Cerebellar cortex (tissue), 1 donor: ENCODE measurements around the gene BASP1.
"Not testable (repeated sequence)": the region's sequence is repeated elsewhere in the genome, so short reads cannot be mapped to it uniquely, and the experiment has no call there.

Experiments
- DNase-seq: peaks from one replicate; pipeline ENCODE4 v3.0.0-alpha.2; 2015; ENCODE audit warnings: low spot score

Gene BASP1

DNA sequence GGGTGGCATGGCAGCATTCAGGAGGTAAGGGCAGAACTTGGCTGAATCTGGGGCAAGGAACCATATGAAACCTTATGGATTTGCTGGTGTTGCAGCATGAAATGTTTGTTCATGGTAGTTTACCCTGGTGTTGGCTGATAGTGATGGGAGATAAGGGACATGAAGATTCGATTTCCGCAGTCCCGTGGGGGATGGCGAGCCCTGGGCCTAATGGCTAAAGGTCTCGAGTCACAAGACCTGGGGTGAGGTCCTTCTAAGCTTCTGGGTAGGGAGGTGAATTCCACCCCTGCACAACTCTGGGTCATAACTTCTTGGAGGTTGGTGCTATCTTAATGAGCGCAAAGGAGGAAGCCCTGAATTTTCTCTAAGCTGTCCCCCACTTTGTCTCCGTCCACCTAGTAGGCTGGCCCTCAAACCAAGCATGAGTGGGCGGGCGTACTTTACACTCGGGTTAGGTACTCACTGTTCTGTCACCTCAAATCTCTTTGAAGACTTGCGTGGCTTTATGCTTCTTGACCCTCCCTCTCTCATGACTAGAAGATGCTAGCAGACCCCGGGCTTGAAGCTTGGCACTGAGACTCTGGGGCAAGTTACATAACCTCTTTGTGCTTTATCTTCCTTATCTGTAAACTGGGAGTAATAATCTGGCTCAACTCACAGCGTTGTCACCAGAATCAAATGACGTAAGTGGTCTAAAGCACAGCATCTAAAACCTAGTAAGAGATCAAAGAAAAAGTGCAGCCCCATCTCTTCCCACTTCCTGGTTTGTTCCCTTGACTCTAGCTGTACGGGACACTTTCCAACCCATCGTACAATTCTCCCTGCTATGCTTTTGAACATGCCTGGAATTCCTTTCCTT is 72.5 kb downstream of the BASP1 start:
- no peak for DNase-seq

- no peak for DNase-seq
Observed at GRCh38 chr5:17290540-17290974, 73.1 kb downstream of the BASP1 start.

DNA sequence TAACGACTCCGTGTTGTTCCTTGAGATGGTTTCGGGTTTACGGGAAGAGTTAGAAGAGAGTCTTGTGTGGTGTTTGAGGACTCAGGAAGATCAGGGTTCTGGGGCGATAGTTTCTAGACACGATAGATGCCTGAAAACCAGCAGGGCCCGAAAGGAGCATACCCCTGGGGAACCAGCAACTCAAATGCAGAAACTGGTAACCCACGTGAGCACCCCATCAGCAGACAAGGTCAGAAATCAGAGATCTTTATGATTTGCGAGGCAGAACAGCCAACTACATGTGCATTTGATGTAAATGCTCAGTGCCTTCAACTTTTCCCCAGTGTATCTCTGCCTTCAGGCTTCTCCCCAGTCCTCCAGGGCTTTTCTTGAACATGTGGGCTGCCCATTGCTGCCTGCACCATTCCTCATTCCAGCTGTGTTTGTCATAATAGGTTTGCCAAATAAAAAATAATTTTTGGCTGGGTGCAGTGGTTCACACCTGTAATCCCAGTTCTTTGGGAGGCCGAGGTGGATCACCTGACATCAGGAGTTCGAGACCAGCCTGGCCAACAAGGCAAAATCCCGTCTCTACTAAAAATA is 75.1 kb downstream of the BASP1 start:
- no peak for DNase-seq

DNA sequence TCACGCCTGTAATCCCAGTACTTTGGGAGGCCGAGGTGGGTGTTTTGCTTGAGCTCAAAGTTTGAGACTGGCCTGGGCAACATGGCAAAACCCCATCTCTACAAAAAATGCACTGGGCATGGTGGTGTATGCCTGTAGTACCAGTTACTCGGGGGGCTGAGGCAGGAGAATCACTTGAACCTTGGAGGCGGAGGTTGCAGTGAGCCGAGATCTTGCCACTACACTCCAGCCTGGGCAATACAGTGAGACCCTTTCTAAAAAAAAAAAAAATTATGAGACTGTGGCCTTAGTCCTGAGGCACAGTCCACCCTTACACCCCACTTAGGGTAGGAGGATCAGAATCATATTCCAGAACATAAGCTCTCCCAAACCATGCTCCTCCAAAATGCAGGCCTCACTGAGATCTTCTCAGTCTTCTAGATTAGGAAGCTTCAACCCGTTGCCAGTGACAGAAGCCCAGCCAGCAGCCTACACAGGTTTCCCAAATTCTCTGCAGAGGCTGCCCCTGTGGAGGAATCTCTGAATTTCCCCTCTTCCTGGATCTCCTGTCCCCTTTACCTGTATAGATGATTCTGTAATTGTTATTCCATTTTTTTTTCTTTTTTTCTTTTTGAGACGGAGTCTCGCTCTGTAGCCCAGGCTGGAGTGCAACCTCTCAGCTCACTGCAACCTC is 77.3 kb downstream of the BASP1 start:
- DNase-seq: no peak

DNA sequence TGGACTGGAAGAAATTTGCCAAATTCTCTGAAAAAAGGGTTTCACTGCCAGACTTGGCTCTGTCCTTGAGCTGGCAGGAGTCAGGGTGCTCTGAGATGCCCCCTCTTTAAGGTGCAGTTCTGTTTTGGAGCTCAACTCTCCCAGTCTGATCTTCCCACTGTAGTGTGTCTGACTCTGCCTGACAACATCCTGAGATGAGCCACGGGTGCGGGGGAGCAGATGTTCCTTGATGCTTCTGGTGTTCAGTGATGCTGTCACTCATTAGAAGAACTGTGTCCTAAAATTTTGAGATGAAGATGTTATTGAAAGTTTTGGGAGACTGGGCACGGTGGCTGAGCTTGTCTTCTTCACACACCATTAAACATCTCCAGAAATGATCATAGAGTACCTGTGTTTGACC is 78.2 kb downstream of the BASP1 start:
- no peak for DNase-seq

DNA sequence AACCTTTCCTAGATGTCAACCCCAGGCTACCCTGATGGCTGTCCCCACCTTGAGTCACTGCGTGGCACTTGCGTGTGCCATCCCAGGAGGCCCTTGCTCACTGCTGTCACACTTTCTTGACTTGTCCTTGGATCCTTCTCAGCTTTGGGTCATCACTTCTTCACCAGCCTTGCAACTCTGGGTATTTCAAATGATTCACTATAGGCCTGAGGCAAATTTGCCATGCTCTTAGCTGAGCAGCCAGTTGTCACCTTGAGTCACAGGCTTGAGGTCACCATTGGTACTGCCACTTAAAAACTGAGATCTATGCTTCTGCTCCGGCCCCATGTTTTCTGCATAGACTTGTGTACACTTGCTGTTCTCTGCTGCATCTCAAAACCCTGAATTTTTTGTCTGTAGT is 84.7 kb downstream of the BASP1 start:
- DNase-seq: no peak

DNA sequence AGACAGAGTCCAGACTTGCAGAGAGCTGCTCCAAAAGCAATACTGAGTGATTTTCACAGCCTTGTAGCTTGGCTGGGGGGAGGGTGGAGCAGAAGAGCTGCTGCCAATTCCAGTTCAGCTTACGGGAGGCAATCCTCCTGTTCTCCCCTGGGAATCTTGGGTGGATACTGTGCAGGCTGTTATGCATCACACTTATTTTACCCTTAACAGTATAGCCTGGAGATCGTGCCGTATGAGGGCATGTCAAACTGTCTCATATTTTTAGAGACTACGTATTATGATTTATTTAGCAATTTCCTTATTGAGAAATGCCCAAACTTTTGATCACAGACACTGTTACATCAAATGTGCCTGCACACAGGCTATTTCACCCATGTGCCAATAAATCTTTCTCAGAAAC is 85.2 kb downstream of the BASP1 start:
- DNase-seq: no peak

GRCh38 chr5:17304282-17304681 is 86.9 kb downstream of the BASP1 start:
- no peak for DNase-seq

GRCh38 chr5:17305017-17305416 is 87.6 kb downstream of the BASP1 start:
- no peak for DNase-seq

GRCh38 chr5:17305964-17306725 is 88.7 kb downstream of the BASP1 start:
- DNase-seq: no peak

DNA sequence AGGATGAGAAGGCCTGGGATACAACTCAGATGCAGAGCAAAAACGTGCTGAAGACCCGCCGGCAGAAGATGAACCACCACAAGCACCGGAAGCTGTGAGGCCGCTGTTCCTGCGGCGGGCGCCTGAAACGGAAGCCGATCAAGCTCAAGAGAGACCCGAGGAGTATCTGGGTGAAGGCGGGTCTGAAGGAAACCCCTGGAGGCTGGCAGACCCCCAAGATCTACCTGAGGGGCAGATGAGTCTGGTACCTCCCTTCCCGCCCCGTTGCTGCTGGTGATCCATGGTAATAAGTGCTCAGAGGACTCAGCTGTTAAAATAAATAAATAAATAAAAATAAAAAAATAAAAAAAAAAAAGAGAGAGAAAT is 89.3 kb downstream of the BASP1 start:
- no peak for DNase-seq

- not testable (repeated sequence) for DNase-seq
Observed at GRCh38 chr5:17307440-17307839, 90.0 kb downstream of the BASP1 start.

- no peak for DNase-seq
Observed at GRCh38 chr5:17308326-17309065, 91.1 kb downstream of the BASP1 start.

DNA sequence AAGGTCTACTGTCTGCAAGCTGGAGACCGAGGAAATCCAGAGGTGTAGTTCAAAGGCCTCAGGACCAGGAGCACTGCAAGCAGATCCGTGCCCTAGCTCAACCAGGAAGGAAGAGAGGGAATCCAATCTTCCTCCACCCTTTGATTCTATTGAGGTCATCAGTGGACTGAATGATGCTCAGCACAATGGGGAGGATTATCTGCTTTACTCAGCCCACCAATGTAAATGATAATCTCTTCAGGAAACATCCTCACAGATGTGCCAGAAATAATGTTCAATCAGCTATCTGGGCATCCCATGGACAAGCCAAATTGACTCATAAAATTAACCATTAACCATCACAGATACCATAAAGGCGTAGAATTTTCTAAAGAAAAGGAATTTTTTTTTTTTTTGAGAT is 92.0 kb downstream of the BASP1 start:
- DNase-seq: no peak

GRCh38 chr5:17310502-17310901 is 93.1 kb downstream of the BASP1 start:
- DNase-seq: not testable (repeated sequence)

- DNase-seq: not testable (repeated sequence)
Observed at GRCh38 chr5:17311811-17312210, 94.4 kb downstream of the BASP1 start.

- no peak for DNase-seq
Observed at GRCh38 chr5:17312358-17312757, 94.9 kb downstream of the BASP1 start.

DNA sequence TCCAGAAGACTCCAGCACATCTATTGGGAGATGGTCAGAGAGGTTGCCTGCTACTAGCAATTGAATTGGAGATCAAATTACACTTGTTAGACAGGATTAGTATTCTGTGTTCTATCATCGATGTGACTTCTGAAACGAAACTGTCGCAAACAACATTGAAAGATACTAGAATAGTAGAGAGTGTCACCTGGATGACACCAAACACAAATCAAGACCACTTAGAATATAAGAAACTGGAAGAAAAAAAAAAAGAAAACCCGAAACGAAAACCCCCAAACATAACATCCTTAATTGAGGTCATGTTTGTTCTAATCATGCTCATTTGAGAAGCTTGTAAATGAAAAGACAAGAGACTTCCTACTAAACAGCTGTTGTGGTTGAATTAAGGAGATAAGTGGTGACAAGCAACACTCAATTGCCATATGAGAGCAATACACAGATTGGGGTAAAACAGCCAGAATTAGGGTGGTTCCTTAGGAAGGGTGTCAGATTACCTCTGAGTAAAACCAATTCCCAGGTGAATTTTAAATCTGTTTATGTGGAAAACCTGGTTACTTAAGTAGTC is 97.6 kb downstream of the BASP1 start:
- no peak for DNase-seq

GRCh38 chr5:17315710-17316221 is 98.3 kb downstream of the BASP1 start:
- no peak for DNase-seq

DNA sequence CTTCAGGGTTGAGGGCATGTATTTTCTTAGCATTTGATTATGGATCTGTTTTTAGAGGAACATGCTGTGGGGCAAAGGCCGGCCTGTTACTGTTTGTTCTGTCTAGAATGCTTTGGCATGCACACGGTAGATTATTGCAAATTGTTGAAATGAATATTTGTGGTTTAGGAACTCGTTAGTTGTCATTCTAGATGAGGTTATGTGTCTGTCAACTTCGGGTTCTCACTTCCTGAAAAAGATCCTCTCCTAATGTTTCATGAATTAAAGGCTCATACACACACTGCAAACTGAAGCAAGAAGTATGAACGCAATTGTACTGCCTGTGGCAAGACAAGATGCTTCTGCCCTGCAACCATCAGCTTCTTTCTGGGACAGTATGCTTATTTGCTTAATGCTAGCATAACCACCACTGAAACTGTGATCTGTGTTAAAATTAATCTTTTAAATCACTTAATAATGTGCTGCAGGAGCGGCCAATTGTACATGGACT is 99.6 kb downstream of the BASP1 start:
- DNase-seq: no peak

GRCh38 chr5:17317473-17317872 is 100.0 kb downstream of the BASP1 start:
- no peak for DNase-seq
